HepG2 (cell line): ENCODE results near the gene KLHL17. TPM values are rescaled to one million over a fixed set of nuclear protein-coding genes. Genes with fewer than 3 reads are reported as not detected.
A peak's percentile ranks its signal among the peaks of the same experiment; 100 is the strongest.

ENCODE experiments used
- KDM3A ChIP-seq: IDR thresholded peaks from 2 replicates; pipeline ENCODE4 v1.6.1; 2018; ENCODE audit warnings: low read depth, missing compliant biosample characterization
- NFKBIZ ChIP-seq: IDR thresholded peaks from 2 replicates; pipeline ENCODE4 v1.6.1; 2018; ENCODE audit warnings: missing genetic modification reagents, missing compliant biosample characterization
- PHF8 ChIP-seq: sonication (generic); formaldehyde crosslinking; IDR thresholded peaks from 2 replicates; pipeline ENCODE4 v1.5.0; 2020; ENCODE audit warnings: missing genetic modification reagents
- POLR2AphosphoS2 ChIP-seq: IDR thresholded peaks from 2 replicates; pipeline ENCODE4 v1.6.1; 2011; ENCODE audit warnings: low read depth, low read length, improper control_type of control experiment
- TOE1 ChIP-seq: sonication (generic); formaldehyde crosslinking; IDR thresholded peaks from 2 replicates; pipeline ENCODE4 v1.4.0; 2020; ENCODE audit warnings: mild to moderate bottlenecking, missing genetic modification reagents
- ZHX2 ChIP-seq, 2 experiments: sonication (generic) in 1 of 2; formaldehyde crosslinking in 1 of 2; IDR thresholded peaks; 2 replicates each; pipeline versions ENCODE4 v1.6.1 to v1.9.0; 2014 to 2022; ENCODE audit warnings: antibody characterized with exemption in 1 of 2, borderline replicate concordance in 1 of 2, inconsistent platforms in 1 of 2, low read depth in 1 of 2, missing genetic modification reagents in 1 of 2
- ZSCAN31 ChIP-seq: sonication (generic); formaldehyde crosslinking; IDR thresholded peaks from 2 replicates; pipeline ENCODE4 v1.5.0; 2020; ENCODE audit warnings: low read depth, mild to moderate bottlenecking, missing genetic modification reagents
- ZZZ3 ChIP-seq: sonication (generic); formaldehyde crosslinking; IDR thresholded peaks from 2 replicates; pipeline ENCODE4 v1.4.0; 2020; ENCODE audit warnings: missing genetic modification reagents, mild to moderate bottlenecking, borderline replicate concordance
- polyA plus RNA-seq, 8 experiments: library from polyadenylated mRNA; depleted of rRNA in 3 of 8; stranded (reverse) in 7 of 8; unstranded in 1 of 8; fragments of >200 nt; fragmentation: Illumina TruSeq in 4 of 8; extraction: Trizol in 4 of 8; gene quantifications; 2 replicates each; pipeline versions ENCODE4 v1.2.1 to v1.2.3, GENCODE V29; 2011 to 2016; ENCODE audit warnings: low read depth in 4 of 8, missing spikeins in 1 of 8, mixed read lengths in 1 of 8; ENCODE audit not compliant: insufficient read depth in 1 of 8
- total RNA-seq, 5 experiments: library from RNA; depleted of rRNA; stranded (reverse); fragments of >200 nt; fragmentation: Illumina TruSeq; extraction: Trizol; gene quantifications; 2 replicates each; pipeline ENCODE4 v1.2.3, GENCODE V29; 2016; ENCODE audit warnings: low read depth in 1 of 5
- TF ChIP-seq, protein P1 (sequence below): sonication (generic); formaldehyde crosslinking; IDR thresholded peaks from 2 replicates; pipeline ENCODE4 v1.4.0; 2020; ENCODE audit warnings: mild to moderate bottlenecking, missing genetic modification reagents, borderline replicate concordance
- TF ChIP-seq, protein P2 (sequence below): sonication (generic); formaldehyde crosslinking; conservative IDR thresholded peaks from 2 replicates; pipeline ENCODE4 v1.4.0; 2020; ENCODE audit warnings: mild to moderate bottlenecking, missing genetic modification reagents, moderate library complexity
- TF ChIP-seq, protein P3 (sequence below): sonication (generic); formaldehyde crosslinking; IDR thresholded peaks from 2 replicates; pipeline ENCODE4 v1.9.0; 2021; ENCODE audit warnings: missing genetic modification reagents, borderline replicate concordance

KLHL17 gene
- total and polyA plus RNA-seq, 2 of the 13 experiments (the other 11 are each of a cell fraction or from before 2014, with no cell fraction given): 9.3 to 24.7 TPM

DNA sequence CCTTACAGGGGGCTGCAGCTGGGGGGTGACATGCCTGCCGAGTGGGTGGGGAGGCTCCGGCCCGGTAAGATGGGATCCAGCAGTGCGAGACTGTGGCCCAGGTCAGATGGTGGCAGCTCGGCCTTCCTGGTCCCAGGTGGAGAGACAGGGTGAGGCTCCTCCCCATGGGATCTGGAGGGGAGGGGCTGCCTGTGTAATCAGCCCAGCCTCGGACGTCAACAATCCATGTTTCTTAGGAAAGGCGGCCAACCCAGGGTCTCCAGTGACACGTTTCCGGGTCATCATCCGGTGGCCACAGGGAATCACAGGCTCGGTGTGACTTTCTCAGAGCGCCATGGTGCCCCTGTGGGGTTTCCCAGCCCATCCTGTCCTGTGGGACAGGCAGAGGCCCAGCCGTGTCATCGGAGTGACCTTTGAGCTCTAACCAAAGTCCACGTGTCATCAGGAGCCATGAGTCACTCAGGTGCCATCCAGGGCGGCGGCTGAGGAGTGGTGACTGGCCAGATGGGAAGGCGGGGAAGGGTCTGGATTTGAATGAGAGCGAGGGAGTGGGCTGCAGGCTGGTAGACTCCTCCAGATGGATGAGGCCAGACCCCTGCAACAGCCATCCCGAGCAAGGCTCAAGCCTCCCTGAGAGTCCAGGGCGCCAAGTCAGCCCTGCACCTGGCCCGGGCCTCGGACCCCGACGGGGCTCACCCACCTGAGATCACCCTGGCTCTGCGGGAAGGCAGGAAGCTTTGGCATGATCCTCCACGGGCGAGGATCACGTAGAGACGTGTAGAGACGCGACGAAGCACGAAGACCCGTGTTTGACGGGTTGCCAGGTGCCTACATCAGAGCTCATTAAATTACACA lies 46.1 kb downstream of the KLHL17 start (continued):
- TF ChIP-seq, protein P1, sequence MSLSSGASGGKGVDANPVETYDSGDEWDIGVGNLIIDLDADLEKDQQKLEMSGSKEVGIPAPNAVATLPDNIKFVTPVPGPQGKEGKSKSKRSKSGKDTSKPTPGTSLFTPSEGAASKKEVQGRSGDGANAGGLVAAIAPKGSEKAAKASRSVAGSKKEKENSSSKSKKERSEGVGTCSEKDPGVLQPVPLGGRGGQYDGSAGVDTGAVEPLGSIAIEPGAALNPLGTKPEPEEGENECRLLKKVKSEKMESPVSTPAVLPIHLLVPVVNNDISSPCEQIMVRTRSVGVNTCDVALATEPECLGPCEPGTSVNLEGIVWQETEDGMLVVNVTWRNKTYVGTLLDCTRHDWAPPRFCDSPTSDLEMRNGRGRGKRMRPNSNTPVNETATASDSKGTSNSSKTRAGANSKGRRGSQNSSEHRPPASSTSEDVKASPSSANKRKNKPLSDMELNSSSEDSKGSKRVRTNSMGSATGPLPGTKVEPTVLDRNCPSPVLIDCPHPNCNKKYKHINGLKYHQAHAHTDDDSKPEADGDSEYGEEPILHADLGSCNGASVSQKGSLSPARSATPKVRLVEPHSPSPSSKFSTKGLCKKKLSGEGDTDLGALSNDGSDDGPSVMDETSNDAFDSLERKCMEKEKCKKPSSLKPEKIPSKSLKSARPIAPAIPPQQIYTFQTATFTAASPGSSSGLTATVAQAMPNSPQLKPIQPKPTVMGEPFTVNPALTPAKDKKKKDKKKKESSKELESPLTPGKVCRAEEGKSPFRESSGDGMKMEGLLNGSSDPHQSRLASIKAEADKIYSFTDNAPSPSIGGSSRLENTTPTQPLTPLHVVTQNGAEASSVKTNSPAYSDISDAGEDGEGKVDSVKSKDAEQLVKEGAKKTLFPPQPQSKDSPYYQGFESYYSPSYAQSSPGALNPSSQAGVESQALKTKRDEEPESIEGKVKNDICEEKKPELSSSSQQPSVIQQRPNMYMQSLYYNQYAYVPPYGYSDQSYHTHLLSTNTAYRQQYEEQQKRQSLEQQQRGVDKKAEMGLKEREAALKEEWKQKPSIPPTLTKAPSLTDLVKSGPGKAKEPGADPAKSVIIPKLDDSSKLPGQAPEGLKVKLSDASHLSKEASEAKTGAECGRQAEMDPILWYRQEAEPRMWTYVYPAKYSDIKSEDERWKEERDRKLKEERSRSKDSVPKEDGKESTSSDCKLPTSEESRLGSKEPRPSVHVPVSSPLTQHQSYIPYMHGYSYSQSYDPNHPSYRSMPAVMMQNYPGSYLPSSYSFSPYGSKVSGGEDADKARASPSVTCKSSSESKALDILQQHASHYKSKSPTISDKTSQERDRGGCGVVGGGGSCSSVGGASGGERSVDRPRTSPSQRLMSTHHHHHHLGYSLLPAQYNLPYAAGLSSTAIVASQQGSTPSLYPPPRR (CRISPR knock-in tag): peak; percentile 84
- TF ChIP-seq KDM3A (CRISPR knock-in tag): peak; percentile 64
- peak; percentile 58; the same call in 1 of the 2 replicates for TF ChIP-seq NFKBIZ (CRISPR knock-in tag)
- TF ChIP-seq, protein P2, sequence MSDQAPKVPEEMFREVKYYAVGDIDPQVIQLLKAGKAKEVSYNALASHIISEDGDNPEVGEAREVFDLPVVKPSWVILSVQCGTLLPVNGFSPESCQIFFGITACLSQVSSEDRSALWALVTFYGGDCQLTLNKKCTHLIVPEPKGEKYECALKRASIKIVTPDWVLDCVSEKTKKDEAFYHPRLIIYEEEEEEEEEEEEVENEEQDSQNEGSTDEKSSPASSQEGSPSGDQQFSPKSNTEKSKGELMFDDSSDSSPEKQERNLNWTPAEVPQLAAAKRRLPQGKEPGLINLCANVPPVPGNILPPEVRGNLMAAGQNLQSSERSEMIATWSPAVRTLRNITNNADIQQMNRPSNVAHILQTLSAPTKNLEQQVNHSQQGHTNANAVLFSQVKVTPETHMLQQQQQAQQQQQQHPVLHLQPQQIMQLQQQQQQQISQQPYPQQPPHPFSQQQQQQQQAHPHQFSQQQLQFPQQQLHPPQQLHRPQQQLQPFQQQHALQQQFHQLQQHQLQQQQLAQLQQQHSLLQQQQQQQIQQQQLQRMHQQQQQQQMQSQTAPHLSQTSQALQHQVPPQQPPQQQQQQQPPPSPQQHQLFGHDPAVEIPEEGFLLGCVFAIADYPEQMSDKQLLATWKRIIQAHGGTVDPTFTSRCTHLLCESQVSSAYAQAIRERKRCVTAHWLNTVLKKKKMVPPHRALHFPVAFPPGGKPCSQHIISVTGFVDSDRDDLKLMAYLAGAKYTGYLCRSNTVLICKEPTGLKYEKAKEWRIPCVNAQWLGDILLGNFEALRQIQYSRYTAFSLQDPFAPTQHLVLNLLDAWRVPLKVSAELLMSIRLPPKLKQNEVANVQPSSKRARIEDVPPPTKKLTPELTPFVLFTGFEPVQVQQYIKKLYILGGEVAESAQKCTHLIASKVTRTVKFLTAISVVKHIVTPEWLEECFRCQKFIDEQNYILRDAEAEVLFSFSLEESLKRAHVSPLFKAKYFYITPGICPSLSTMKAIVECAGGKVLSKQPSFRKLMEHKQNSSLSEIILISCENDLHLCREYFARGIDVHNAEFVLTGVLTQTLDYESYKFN: peak; percentile 97
- TF ChIP-seq, protein P3, sequence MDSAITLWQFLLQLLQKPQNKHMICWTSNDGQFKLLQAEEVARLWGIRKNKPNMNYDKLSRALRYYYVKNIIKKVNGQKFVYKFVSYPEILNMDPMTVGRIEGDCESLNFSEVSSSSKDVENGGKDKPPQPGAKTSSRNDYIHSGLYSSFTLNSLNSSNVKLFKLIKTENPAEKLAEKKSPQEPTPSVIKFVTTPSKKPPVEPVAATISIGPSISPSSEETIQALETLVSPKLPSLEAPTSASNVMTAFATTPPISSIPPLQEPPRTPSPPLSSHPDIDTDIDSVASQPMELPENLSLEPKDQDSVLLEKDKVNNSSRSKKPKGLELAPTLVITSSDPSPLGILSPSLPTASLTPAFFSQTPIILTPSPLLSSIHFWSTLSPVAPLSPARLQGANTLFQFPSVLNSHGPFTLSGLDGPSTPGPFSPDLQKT (CRISPR knock-in tag): no peak
- 0 out of 2 replicates have a peak, but pooled peaks have one; percentile 76 for TF ChIP-seq TOE1 (CRISPR knock-in tag)
- TF ChIP-seq ZZZ3 (CRISPR knock-in tag): peak; percentile 91
- peak; percentile 94 for TF ChIP-seq ZHX2 (IDR thresholded peaks at IDR 0.05; ENCODE audit: low read depth)
- TF ChIP-seq ZHX2 (CRISPR knock-in tag; IDR thresholded peaks at IDR 0.05; ENCODE audit: borderline replicate concordance): 0 out of 2 replicates have a peak, but pooled peaks have one; percentile 31
- peak; percentile 60; the same call in 1 of the 2 replicates for TF ChIP-seq PHF8 (CRISPR knock-in tag)
- no peak for TF ChIP-seq POLR2AphosphoS2
- no peak for TF ChIP-seq ZSCAN31 (CRISPR knock-in tag)
